Adipocyte (in vitro differentiated cells): Measurements from ENCODE around the gene PTPA.
"Not testable (repeated sequence)": the region's sequence is repeated elsewhere in the genome, so short reads cannot be mapped to it uniquely, and the experiment has no call there.

ENCODE experiments used
- DNase-seq: peaks from one replicate; pipeline ENCODE4 v3.0.0-alpha.2; 2015; ENCODE audit warnings: low read depth
- H3K27me3 ChIP-seq: replicated peaks from 2 replicates; pipeline ENCODE4 v1.7.0; 2013; ENCODE audit warnings: mild to moderate bottlenecking, low read length, moderate library complexity; ENCODE audit not compliant: control insufficient read depth, insufficient read depth
- H3K36me3 ChIP-seq: 2 replicates; pipeline ENCODE4 v1.7.0; 2013; ENCODE audit warnings: low read length, mild to moderate bottlenecking, moderate library complexity; ENCODE audit not compliant: control insufficient read depth, insufficient read depth, severe bottlenecking
- H3K4me1 ChIP-seq: 2 replicates; pipeline ENCODE4 v1.7.0; 2013; ENCODE audit warnings: mild to moderate bottlenecking, low read length, moderate library complexity; ENCODE audit not compliant: control insufficient read depth, insufficient read depth
- H3K4me3 ChIP-seq: 2 replicates; pipeline ENCODE4 v1.7.0; 2013; ENCODE audit warnings: mild to moderate bottlenecking, low read length, moderate library complexity
- H3K9ac ChIP-seq: 2 replicates; pipeline ENCODE4 v1.7.0; 2013; ENCODE audit warnings: mild to moderate bottlenecking, low read length, moderate library complexity
- H3K9me3 ChIP-seq: 2 replicates; pipeline ENCODE4 v1.7.0; 2013; ENCODE audit warnings: mild to moderate bottlenecking, low read length, moderate library complexity; ENCODE audit not compliant: control insufficient read depth

The PTPA gene

GRCh38 chr9:129151469-129151868 is 40.3 kb downstream of the PTPA start:
- peaks cover 4% of the 10 kb centered on the region for H3K36me3 ChIP-seq

GRCh38 chr9:129154866-129155477 is 43.8 kb downstream of the PTPA start:
- Histone ChIP-seq H3K36me3 (no peaks in the 10 kb centered on the region), H3K9me3 (no peaks in the 10 kb centered on the region), H3K4me1 (no peaks in the 10 kb centered on the region), H3K27me3 (no peaks in the 10 kb centered on the region), H3K9ac (no peak overlapping the region), H3K4me3 (no peak overlapping the region)
- no peak for DNase-seq

More at GRCh38 chr9:129151469-129151868, 40.3 kb downstream of the PTPA start:
- no peak overlapping the region for H3K4me3 ChIP-seq
- H3K9me3 ChIP-seq = no peaks in the 10 kb centered on the region
- peaks cover 11% of the 10 kb centered on the region for H3K4me1 ChIP-seq
- no peaks in the 10 kb centered on the region for H3K27me3 ChIP-seq
- no peak overlapping the region for H3K9ac ChIP-seq
- DNase-seq = no peak

- no peaks in the 10 kb centered on the region for H3K27me3 ChIP-seq
- H3K9me3 ChIP-seq = no peaks in the 10 kb centered on the region
- DNase-seq = no peak
These were observed 44.9 kb downstream of the PTPA start for GRCh38 chr9:129156163-129156562.

GRCh38 chr9:129160712-129161533 is 49.7 kb downstream of the PTPA start:
- H3K4me3 ChIP-seq = peak overlapping the region; percentile 64
- H3K27me3 ChIP-seq = no peaks in the 10 kb centered on the region
- no peaks in the 10 kb centered on the region for H3K36me3 ChIP-seq
- peaks cover 38% of the 10 kb centered on the region for H3K4me1 ChIP-seq
- no peaks in the 10 kb centered on the region for H3K9me3 ChIP-seq
- peak overlapping the region; percentile 17 for H3K9ac ChIP-seq
- no peak for DNase-seq

More at GRCh38 chr9:129156163-129156562, 44.9 kb downstream of the PTPA start:
- Histone ChIP-seq H3K9ac (no peak overlapping the region), H3K4me3 (no peak overlapping the region), H3K4me1 (peaks cover 8% of the 10 kb centered on the region), H3K36me3 (no peaks in the 10 kb centered on the region)

- Histone ChIP-seq H3K9me3 (no peaks in the 10 kb centered on the region), H3K9ac (peak overlapping the region; percentile 52), H3K4me1 (peaks cover 43% of the 10 kb centered on the region), H3K4me3 (peak overlapping the region; percentile 64), H3K36me3 (no peaks in the 10 kb centered on the region), H3K27me3 (no peaks in the 10 kb centered on the region)
- no peak for DNase-seq
These were observed 50.3 kb downstream of the PTPA start for GRCh38 chr9:129161534-129161837.

- peak overlapping the region; percentile 64 for H3K4me3 ChIP-seq
- H3K27me3 ChIP-seq = no peaks in the 10 kb centered on the region
- H3K9ac ChIP-seq = peak overlapping the region; percentile 52
- no peaks in the 10 kb centered on the region for H3K36me3 ChIP-seq
- no peaks in the 10 kb centered on the region for H3K9me3 ChIP-seq
- no peak for DNase-seq
- H3K4me1 ChIP-seq = peaks cover 55% of the 10 kb centered on the region
These were observed 51.4 kb downstream of the PTPA start for GRCh38 chr9:129162497-129163197.

- not testable (repeated sequence) for H3K27me3 ChIP-seq, H3K4me3 ChIP-seq, H3K9me3 ChIP-seq, H3K36me3 ChIP-seq
- peak overlapping the region; percentile 68 for H3K9ac ChIP-seq
- H3K4me1 ChIP-seq = peaks cover 60% of the 10 kb centered on the region
- DNase-seq = peak; percentile 75
These were observed 52.0 kb downstream of the PTPA start for GRCh38 chr9:129163198-129163670.

GRCh38 chr9:129163753-129164152 is 52.5 kb downstream of the PTPA start:
- H3K9me3 ChIP-seq = no peaks in the 10 kb centered on the region

GRCh38 chr9:129164246-129164930 is 53.2 kb downstream of the PTPA start:
- DNase-seq = no peak
- H3K27me3 ChIP-seq = no peaks in the 10 kb centered on the region
- H3K4me3 ChIP-seq = peak overlapping the region; percentile 40

More at GRCh38 chr9:129163753-129164152, 52.5 kb downstream of the PTPA start:
- Histone ChIP-seq H3K4me1 (peaks cover 61% of the 10 kb centered on the region), H3K4me3 (peak overlapping the region; percentile 40), H3K27me3 (no peaks in the 10 kb centered on the region), H3K36me3 (no peaks in the 10 kb centered on the region), H3K9ac (peak overlapping the region; percentile 68)
- no peak for DNase-seq

GRCh38 chr9:129165198-129165597 is 54.0 kb downstream of the PTPA start:
- H3K9me3 ChIP-seq = no peaks in the 10 kb centered on the region
- no peak for DNase-seq
- no peaks in the 10 kb centered on the region for H3K36me3 ChIP-seq
- no peak overlapping the region for H3K9ac ChIP-seq
- peaks cover 64% of the 10 kb centered on the region for H3K4me1 ChIP-seq
- no peak overlapping the region for H3K4me3 ChIP-seq
- H3K27me3 ChIP-seq = no peaks in the 10 kb centered on the region

More at GRCh38 chr9:129164246-129164930, 53.2 kb downstream of the PTPA start:
- Histone ChIP-seq H3K9me3 (no peaks in the 10 kb centered on the region), H3K4me1 (peaks cover 61% of the 10 kb centered on the region), H3K9ac (peak overlapping the region; percentile 68), H3K36me3 (no peaks in the 10 kb centered on the region)
